GM19468 (cell line): ENCODE measurements around the gene PSMG1.
"Not testable (repeated sequence)": the region's sequence is repeated elsewhere in the genome, so short reads cannot be mapped to it uniquely, and the experiment has no call there.

Source experiments
- ATAC-seq: cut with Tn5 transposase; IDR thresholded peaks from one replicate; pipeline ENCODE4 v1.9.1; 2021; ENCODE audit warnings: mild to moderate bottlenecking, moderate library complexity, moderate number of reproducible peaks; ENCODE audit not compliant: unreplicated experiment; ENCODE audit errors: extremely low read depth

PSMG1 gene

DNA sequence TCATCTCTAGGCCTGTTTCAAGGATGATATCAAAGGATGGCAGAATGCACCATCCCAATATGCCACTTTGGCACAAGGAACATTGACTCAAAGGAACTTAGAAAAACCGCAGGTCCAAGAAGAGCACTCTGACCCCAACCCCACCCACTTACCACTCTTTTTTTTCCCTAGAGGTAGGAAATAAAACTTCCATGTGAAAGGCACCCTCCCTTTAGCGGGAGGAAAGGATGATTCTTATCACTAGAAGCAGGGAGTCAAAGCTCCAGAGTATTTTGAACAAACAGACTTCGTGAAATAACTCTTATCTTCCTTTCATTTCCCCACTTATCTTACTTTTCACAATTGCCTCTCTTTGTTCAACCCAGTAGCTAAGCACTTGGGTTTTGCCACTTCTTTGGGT lies 22.2 kb downstream of the PSMG1 start:
- no peak for ATAC-seq

DNA sequence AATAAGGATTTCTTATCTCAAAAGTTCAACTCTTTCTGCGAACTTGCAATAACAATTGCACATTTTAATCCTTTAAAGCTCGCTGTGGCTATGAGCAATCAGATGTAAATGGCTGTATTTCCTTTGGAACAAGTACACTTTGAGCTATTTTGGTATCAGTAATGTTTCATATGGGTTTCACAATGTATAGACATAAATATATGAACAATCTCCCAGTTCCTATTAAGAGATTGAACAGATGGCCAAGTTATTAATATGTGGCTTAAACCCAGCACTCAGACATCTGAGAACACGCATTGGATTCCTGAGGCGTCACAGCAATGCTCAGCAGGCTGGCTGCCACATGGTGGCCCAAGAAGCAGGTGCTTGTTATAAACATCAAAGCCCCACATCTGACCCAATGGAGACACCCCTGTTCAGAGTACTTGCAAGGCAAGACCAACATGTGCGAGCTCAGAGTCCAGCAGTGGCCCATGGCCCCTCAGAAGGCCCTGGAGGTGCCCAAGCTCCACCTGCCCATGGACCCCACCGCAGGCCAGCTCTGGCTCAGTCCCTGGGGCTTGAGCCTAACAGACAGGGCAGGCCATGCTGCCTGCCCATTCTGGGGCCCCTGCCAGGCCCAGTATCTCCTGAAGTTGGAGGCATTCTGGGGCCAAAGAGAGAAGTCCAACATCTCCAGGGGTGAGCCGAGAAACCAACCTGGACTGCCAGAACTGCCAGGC lies 23.7 kb downstream of the PSMG1 start:
- no peak for ATAC-seq

DNA sequence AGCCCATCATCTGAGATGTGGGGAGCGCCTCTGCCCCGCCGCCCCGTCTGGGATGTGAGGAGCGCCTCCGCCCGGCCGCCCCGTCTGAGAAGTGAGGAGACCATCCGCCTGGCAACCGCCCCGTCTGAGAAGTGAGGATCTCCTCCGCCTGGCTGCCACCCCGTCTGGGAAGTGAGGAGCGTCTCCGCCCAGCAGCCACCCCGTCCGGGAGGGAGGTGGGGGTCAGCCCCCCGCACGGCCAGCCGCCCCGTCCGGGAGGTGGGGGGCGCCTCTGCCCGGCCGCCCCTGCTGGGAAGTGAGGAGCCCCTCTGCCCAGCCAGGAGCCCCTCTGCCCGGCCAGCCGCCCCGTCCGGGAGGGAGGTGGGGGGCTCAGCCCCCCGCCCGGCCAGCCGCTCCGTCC lies 26.0 kb downstream of the PSMG1 start:
- ATAC-seq = not testable (repeated sequence)

DNA sequence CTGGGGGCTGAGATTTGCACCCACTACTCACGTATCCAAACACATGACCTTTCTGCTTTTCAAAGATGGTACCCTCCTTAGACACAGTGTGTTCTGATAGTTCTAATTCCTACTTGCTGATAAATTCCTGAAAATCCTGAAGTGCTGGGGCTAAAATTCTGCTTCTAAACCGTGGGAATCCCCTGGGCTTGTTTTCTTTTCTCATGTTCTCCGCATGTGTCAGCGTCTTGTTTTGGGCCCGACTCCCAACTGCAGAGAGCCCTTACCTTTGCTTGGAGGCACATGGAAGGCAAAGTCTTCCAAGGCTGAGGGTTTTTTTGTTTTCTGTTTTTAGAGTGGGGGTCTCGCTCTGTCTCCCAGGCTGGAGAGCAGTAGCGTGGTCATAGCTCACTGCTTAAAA lies 27.2 kb downstream of the PSMG1 start:
- ATAC-seq = no peak

DNA sequence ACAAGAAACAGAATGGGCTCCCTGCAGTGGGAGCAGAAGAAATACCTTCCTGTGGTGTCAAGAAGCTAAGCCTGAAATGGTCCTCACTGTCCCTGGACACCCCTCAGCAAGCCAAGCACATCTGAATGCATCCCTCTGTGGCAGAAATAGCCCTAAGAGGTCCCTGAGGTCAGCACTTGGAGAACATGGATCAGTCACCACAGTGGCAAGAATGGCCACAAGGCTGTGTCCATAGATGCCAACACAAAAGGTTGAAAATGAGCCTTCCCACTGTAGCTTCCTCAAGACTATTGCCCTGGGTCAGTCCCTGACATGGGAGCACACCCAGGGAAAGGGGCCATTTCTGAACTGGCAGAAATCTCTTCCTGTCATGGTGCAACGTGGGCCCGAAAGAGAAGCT lies 27.7 kb downstream of the PSMG1 start:
- no peak for ATAC-seq

DNA sequence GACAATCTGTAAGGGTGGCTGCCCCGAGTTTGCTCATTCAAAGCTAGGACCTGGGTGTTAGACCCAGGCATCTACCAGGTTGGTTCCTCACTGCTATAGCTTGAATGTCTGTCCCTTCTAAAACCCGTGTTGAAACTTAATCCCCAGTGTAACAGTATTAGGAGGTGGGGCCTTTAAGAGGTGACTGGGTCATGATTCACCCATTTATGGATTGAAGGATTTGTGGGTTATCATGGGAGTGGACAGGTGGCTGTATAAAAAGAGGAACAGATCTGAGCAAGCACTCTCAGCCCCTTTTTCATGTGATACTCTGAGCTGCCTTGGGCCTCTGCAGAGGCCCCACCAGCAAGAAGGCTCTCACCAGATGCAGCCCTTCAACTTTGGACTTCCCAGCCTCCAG lies 29.4 kb downstream of the PSMG1 start:
- no peak for ATAC-seq

DNA sequence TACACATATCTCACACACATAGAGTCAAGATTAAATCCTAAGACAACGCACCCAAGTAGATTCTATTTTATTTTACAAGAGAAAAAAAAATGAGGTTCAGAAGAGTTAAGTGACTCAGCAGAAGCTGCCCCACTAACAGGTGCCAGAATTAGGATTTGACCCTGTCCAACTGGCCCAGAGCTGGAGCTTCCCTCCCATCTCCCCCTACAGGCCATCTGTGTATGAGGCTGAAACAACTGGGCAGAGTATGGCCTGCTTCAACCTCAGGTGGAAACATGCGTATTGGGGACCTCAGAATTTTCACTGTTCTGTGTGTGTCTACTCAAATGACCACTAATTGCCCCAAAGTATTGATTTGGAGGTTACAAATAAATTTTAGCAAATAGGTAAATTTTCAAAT lies 29.9 kb downstream of the PSMG1 start:
- no peak for ATAC-seq

DNA sequence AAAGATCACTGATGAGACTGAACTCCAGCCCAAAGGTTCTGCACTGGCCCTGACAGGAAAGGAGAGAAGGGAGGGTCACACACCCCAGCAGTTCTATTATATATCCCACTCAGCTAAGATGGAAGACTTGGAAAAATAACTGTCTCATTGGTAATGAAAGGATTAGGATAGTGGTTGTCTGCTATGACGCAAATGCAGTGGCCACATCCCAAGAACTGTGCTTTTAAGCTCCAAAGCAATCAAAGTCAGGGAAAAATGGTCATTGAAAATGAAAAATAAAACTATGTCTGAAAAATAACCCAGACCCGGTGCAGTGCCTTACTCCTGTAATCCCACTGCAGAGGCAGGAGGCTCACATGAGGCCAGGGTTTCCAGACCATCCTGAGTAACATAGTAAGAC lies 31.0 kb downstream of the PSMG1 start:
- no peak for ATAC-seq

DNA sequence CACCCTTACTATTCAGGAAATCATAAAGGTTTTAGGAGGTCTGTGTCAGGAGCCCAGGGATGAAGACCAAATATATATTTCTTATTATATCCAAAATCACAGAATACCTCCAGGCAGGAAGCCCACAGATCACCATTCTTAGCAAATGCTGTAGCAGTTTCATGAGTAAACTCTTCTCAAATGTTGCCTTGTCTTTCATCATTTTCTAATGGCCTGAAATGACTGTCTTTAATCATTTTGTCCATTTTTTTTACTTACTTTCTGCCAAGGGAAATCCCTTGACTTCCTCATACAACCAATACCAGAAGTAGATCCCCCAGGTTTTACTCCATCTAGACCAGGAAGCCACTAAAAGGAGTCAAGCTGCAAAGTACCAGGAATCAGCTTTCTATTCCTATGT lies 32.4 kb downstream of the PSMG1 start:
- no peak for ATAC-seq

DNA sequence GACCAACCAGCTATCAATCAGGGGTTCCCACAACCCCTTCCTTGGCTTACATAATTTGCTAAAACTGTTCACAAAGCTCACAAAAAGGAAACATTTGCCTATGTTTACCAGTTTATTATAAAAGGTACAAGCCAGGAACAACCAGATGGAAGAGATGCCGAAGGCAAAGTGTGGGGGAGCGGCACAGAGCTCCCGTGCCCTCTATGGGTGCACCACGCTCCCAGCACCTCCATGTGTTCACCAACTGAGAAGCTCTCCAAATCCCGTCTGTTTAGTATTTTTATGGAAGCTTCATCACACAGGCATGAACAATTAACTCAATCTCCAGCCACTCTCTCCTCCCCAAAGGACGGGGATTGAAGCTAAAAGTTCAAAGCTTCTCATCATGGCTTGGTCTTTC lies 32.9 kb downstream of the PSMG1 start:
- ATAC-seq = no peak

DNA sequence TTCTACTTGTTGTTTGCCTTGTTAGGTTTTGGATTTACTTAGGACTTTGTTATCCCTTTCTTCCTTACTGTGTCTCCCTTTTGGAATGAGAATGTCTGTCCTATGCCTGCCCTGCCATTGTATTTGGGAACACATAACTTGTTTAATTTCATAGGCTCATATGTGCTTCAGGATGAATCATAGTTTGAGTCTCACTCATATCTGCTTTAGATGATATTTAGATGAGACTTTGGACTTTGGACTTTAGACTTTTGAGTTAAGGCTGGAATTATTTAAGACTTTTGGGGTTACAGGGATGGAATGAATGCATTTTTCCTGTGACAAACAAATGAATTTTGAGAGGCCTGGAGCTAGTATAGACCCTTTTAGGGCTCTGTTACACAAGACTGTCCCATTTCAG lies 33.4 kb downstream of the PSMG1 start:
- no peak for ATAC-seq

DNA sequence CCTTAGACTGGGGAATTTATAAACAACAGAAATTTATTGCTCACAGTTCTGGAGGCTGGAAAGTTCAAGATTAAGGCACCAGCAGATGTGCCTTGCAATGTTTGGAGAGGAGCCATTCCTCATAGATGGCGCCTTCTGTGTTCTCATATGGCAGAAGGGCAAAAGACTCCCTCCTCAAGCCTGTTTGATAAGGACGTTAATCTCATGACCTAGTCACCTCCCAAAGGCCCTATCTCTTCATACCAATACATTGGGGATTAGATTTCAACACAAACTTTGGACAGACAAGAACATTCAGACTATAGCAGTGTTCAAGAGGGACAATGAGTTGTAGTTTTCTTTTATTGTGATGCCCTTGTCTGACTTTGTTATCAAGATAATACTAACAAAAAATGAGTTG lies 34.3 kb downstream of the PSMG1 start:
- ATAC-seq = no peak

DNA sequence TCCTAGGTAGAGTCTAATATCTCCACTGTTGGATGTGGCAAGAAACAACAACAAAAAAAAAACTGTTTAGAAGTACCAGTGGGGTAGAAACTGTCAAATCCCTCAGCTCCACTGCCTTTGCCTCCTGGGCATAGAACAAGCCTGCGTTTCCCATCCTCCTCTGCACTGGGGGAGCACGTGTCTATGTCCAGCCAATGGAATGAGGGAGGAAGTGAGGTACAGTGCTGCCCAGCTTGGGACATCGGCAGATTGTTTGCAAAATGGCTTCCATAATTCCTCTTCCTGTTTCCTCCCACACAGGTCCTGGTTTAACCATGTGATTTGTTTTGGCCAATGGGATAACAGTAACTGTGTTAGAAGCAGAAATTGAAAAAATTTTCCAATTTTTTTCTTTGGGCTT lies 39.1 kb downstream of the PSMG1 start:
- no peak for ATAC-seq

DNA sequence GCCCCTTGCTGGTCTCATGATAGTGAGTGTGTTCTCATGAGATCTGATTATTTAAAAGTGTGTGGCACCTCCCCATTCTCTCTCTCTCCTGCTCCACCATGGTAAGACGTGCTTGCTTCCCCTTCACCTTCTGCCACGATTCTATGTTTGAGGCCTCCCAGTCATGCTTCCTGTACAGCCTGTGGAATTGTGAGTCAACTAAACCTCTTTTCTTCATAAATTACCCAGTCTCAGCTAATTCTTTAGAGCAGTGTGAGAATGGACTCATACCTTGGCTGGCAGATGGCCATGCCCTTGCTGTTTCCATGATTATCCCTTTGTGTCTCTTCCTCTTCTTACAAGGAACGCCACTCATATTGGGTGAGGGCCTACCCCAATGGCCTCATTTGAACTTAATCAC lies 40.3 kb downstream of the PSMG1 start:
- ATAC-seq = no peak

DNA sequence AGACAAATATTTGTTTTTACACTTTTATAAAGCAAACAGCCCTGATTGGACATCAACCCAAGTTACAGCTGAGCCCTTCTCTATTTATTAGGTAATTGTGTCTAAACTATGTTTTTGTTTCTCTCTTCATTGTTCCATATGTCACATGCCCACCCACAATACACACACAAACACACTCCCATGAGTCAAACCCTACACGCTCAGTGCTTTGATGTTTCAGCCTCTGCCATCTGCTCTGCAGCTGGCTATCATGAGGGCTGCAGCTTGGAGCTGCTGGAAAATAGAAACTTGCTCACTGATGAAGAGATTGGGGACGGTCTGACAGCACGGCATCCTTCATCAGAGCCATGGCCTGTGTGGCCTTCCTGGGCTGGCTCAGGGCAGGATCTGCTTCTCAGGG lies 41.7 kb downstream of the PSMG1 start:
- no peak for ATAC-seq

DNA sequence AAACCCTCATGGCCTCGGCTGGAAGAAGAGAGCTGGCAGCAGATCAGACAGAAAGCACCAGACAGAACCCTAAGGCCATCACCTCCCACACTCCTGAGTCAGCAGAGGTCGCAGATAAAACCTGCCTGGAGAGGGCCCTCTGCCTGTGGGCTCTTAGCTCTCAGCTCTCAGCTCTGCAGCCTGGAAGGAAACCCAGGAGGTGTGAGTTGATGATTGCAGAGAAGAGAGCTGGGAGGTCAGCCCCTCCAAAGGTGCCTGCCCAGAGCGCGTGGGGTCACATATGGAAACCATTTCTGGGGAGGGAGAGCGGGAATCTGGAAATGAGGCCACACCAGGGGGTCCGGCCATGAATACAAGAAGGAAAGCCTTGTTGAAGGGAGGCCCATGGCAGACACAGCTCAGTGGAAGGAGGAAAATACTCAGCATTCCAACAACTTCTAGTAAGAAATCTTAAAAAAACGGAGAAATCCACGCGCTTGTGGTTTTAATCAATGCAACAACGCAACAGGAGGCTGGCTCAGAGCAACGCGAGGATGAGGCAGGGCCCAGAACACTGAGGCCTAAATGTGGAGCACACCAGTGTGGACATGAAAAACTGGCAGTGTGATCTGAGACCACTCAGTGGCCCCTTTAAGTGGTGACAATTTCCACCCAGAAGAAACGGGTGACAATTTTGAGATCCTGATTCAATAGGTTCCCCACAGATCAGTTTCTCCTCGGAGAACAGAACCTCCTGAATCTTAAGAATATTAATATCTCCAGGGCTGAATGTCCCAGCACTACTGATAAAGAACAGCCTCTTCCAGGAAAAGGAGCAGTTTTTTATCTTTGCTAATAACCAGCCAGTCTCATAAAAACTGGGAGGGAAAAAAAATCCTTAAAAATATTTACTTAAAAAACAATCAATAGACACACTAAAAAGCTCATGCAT lies 45.7 kb downstream of the PSMG1 start:
- ATAC-seq = no peak

DNA sequence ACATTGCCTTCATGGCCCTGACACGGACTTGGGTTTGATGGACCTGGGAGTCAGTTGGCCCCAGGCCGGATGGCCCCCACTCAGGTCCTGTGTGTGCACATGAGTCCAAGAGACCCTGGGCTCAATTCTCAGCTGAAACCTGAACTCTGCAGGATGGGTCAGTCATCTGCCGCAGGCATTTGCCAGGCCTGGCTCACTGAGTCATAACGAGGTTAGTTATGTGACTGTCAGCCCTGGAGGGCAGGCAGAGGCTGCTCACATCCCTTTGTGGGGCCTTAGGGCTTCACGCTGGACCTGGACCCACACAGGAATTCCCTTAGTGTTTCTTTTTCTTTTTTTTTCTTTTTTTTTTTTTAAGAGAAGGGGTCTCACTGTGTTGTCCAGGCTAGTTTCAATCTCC lies 46.5 kb downstream of the PSMG1 start:
- ATAC-seq = no peak

DNA sequence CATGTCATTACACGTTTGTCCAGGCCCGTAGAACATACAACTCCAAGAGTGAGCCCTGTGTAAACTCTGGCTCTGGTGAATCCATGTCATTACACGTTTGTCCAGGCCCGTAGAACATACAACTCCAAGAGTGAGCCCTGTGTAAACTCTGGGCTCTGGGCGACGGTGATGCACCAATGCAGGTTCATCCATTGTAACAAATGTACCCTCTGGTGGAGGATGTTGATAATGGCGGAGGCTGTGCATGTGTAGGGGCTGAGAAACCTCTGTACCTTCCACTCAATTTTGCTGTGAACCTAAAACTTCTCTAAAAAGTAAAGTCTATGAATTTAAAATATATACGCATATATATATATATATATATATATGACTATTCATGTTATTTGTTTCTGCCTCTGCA lies 47.1 kb downstream of the PSMG1 start:
- not testable (repeated sequence) for ATAC-seq

DNA sequence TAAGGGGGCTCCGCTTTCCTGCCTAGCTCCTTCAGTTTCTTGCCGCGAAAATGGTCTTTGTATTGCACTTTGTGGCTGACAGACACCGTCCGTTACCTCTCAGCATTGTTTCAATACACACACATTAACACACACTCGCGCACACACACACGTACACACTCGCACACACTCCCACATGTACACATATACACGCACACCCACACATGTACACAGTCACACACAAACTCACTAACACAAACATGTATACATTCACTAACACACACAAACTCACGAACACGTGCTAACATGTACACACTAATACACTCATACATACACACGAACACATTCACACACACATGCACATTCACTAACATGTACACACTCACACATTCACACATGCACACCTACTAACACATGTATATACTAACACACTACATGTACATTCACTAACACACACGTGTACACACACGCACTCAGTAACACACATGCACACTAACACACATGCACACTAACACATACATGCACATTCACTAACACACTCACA lies 48.9 kb downstream of the PSMG1 start:
- ATAC-seq = no peak

DNA sequence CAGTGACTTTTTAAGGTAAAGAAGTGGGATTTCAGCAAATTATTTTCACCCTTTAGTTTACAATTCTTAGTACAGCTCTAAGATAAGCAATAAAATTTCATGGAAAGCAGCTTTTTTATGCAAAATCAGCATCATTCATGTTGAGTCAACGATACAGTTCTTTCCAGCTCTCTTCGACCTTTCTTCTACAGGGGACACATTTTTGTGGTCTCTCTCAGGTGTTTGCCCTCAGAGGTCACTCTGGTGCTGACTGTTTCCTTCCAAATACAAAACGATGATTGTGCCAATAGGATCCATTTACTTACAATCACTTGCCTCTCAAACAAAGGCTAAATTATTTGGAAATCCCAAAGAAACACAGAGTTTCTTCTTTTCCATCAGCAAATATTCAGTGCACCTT lies 51.0 kb downstream of the PSMG1 start:
- no peak for ATAC-seq

DNA sequence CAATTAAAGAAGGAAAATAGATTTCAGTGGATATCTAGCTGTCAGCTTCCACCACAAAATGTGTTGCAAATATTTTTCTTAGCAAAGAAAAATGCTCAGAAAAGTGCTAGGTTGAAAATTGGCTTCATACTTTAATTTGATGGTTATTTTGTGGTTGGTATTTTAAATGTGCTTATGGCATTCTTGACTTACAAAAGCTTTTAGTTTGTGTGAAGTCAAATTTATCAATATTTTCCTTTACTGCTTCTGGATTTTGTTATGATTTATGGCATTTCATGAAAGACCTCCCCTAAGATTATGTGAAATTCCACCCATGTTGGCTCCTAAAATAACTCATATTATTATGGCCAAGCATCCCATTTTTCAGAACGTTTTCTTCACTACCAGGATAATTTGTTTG lies 51.5 kb downstream of the PSMG1 start:
- ATAC-seq = no peak
